Epithelial cell of prostate (primary cell): ENCODE data around the gene NFIA.

ENCODE experiments used
- DNase-seq: peaks from one replicate; pipeline ENCODE4 v3.0.0-alpha.2; 2011; ENCODE audit warnings: low read depth, low spot score
- H3K27ac ChIP-seq: fragments of 450-650 bp; 2 replicates; pipeline ENCODE4 v1.5.1; 2017; ENCODE audit warnings: mild to moderate bottlenecking

The NFIA gene

GRCh38 chr1:61231795-61232194 is 149.4 kb downstream of the NFIA start:
- no peak for DNase-seq
- no peak overlapping the region for H3K27ac ChIP-seq

GRCh38 chr1:61233121-61233660 is 150.8 kb downstream of the NFIA start:
- no peak for DNase-seq
- H3K27ac ChIP-seq = no peak overlapping the region

GRCh38 chr1:61234587-61234919 is 152.2 kb downstream of the NFIA start:
- no peak for DNase-seq
- no peak overlapping the region for H3K27ac ChIP-seq

- DNase-seq = no peak
- no peak overlapping the region for H3K27ac ChIP-seq
These were observed 154.8 kb downstream of the NFIA start for GRCh38 chr1:61237147-61237546.

GRCh38 chr1:61237659-61238358 is 155.4 kb downstream of the NFIA start:
- no peak for DNase-seq
- no peak overlapping the region for H3K27ac ChIP-seq

GRCh38 chr1:61238359-61238665 is 156.0 kb downstream of the NFIA start:
- no peak for DNase-seq
- H3K27ac ChIP-seq = no peak overlapping the region

- peak overlapping the region; percentile 59 for H3K27ac ChIP-seq
- DNase-seq = no peak
These were observed 158.5 kb downstream of the NFIA start for GRCh38 chr1:61240878-61241277.

- H3K27ac ChIP-seq = peak overlapping the region; percentile 59
- no peak for DNase-seq
These were observed 159.1 kb downstream of the NFIA start for GRCh38 chr1:61241411-61241838.

GRCh38 chr1:61241973-61242381 is 159.6 kb downstream of the NFIA start:
- DNase-seq = no peak
- H3K27ac ChIP-seq = peak overlapping the region; percentile 59

GRCh38 chr1:61244114-61244513 is 161.8 kb downstream of the NFIA start:
- no peak for DNase-seq
- H3K27ac ChIP-seq = no peak overlapping the region

- H3K27ac ChIP-seq = no peak overlapping the region
- no peak for DNase-seq
These were observed 163.5 kb downstream of the NFIA start for GRCh38 chr1:61245696-61246400.

GRCh38 chr1:61247051-61247825 is 164.9 kb downstream of the NFIA start:
- no peak for DNase-seq
- no peak overlapping the region for H3K27ac ChIP-seq

- no peak for DNase-seq
- H3K27ac ChIP-seq = no peak overlapping the region
These were observed 165.8 kb downstream of the NFIA start for GRCh38 chr1:61247881-61248752.

- no peak overlapping the region for H3K27ac ChIP-seq
- no peak for DNase-seq
These were observed 168.6 kb downstream of the NFIA start for GRCh38 chr1:61250933-61251332.

GRCh38 chr1:61253059-61253735 is 170.8 kb downstream of the NFIA start:
- H3K27ac ChIP-seq = peak overlapping the region; percentile 64
- DNase-seq = peak; percentile 57

GRCh38 chr1:61253912-61254633 is 171.7 kb downstream of the NFIA start:
- peak overlapping the region; percentile 64 for H3K27ac ChIP-seq
- DNase-seq = no peak

- no peak for DNase-seq
- H3K27ac ChIP-seq = peak overlapping the region; percentile 64
These were observed 172.4 kb downstream of the NFIA start for GRCh38 chr1:61254634-61255357.

- DNase-seq = no peak
- peak overlapping the region; percentile 64 for H3K27ac ChIP-seq
These were observed 173.0 kb downstream of the NFIA start for GRCh38 chr1:61255358-61255703.
